ENCODE data around the gene ADAM15.

ADAM15 gene

DNA sequence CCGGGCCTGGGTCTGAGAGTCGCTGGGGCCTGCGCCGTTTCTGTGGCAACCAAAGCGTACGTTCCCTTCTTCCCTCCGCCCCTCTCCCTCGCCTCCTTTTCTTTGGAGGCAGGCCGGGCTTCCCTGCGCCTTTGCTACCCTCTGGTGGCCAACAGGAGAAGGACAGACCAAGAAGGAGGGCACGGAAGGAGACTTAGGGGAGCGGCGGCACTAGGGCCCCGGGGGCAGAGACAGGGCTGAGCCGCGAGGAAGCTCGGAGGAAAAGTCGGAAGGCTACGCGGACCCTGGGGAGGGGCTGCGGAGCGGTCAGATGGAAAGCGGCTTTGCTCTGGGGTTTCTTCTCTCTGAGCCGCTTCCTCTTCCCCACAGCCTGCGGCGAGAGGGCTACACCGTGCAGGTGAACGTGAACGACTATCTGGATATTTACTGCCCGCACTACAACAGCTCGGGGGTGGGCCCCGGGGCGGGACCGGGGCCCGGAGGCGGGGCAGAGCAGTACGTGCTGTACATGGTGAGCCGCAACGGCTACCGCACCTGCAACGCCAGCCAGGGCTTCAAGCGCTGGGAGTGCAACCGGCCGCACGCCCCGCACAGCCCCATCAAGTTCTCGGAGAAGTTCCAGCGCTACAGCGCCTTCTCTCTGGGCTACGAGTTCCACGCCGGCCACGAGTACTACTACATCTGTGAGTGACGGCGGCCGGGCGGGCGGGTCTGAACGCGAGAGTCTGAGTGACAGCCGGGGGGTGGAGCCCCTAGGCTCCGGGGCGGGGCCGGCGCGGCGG is 33.8 kb downstream of the ADAM15 start:
- DNase-seq (ENCODE audit: low read depth), result peak; percentile 89

DNA sequence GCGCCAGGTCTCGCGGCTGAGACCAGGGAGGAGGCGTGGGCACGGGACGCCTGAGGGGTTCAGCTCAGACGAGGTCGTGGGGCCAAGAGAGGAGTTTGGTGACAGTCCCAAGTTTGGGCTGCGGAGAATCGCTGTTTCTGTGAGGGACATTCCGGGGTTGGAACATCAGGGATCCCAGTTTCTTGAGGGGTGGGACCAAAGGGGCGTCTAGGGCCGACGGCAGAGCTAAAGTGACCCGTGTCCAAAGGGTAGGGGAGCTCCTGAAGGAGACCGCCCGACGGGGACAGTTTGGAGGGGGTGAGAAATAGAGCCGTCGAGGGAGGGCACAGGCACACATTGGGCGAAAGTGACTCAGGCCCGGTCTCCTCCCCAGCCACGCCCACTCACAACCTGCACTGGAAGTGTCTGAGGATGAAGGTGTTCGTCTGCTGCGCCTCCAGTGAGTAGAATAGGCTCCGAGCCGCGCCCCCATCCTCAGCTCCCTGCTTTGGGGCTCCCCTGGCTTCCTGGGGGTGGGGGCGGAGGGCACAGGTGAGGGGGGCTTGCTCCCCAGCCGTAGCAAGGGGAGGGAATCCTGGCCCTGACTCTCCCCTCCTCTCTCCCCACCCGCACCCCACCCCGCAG is 34.5 kb downstream of the ADAM15 start:
- no peak for DNase-seq (ENCODE audit: low read depth)

DNA sequence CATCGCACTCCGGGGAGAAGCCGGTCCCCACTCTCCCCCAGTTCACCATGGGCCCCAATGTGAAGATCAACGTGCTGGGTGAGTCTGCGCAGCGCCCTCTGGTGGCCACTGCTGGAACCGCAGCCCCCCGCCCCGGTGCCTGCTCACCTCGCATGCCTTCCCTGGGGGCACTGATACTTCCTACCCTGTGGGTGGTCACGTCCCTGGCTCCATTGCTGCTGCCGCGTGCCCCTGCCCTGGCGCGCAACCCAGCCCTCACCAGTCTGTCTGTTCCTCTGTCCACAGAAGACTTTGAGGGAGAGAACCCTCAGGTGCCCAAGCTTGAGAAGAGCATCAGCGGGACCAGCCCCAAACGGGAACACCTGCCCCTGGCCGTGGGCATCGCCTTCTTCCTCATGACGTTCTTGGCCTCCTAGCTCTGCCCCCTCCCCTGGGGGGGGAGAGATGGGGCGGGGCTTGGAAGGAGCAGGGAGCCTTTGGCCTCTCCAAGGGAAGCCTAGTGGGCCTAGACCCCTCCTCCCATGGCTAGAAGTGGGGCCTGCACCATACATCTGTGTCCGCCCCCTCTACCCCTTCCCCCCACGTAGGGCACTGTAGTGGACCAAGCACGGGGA is 35.1 kb downstream of the ADAM15 start:
- no peak for DNase-seq (ENCODE audit: low read depth)

DNA sequence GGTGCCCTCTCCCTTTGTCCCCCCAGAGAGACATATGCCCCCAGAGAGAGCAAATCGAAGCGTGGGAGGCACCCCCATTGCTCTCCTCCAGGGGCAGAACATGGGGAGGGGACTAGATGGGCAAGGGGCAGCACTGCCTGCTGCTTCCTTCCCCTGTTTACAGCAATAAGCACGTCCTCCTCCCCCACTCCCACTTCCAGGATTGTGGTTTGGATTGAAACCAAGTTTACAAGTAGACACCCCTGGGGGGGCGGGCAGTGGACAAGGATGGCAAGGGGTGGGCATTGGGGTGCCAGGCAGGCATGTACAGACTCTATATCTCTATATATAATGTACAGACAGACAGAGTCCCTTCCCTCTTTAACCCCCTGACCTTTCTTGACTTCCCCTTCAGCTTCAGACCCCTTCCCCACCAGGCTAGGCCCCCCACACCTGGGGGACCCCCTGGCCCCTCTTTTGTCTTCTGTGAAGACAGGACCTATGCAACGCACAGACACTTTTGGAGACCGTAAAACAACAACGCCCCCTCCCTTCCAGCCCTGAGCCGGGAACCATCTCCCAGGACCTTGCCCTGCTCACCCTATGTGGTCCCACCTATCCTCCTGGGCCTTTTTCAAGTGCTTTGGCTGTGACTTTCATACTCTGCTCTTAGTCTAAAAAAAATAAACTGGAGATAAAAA is 35.9 kb downstream of the ADAM15 start:
- no peak for DNase-seq (ENCODE audit: low read depth)

DNA sequence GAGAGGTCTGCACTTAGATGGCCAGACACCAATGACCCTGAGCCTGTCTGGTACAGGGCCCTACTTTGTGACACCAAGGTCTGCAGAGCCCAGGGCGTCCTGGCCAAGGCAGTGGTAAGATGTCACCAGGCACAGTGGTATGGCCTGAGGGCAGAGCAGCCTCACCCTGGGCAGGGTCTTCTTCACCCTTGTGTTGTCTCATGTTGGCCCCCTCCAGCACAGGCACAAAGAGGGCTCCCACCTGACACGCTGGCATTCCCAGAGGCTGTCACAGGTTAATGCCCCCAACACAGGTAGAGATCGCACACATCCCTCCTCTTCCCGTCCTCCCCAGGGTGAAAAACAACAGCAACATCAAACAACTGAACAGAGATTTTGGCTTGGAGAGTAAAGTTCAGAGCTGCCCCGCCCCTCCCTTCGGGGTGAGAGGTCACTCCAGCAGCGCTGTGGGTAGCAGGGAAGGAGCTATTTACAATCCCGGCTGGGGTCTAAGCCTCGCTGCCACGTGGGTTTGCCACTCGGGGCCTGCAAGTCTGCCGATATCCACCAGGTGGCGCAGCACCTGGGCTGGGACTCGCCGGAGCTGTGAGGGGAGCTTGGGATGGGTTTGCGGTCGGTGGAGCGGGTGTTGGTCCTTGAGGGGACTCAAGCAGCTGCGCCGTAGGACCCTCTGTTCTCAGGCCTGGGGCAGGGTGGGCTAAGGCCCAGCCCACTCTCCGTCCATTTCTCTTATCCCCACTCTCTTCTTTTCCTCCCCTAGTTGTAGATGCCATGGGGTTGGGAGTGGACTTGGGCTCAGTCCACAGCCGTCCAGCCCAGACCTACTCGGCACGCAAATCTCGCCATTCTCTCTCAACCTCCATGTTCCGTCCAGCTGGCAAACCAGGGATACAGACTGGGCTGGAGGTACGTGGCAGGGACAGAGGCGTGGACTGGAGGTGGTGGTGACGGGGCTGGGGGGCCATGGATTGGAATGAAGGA is 40.2 kb downstream of the ADAM15 start:
- DNase-seq (ENCODE audit: low read depth), result peak; percentile 45

- no peak for DNase-seq (ENCODE audit: low read depth)
Measured at GRCh38 chr1:155092131-155092530, 41.0 kb downstream of the ADAM15 start.

GRCh38 chr1:155092641-155093040 is 41.5 kb downstream of the ADAM15 start:
- no peak for DNase-seq (ENCODE audit: low read depth)

GRCh38 chr1:155093911-155094621 is 43.0 kb downstream of the ADAM15 start:
- DNase-seq (ENCODE audit: low read depth), result peak; percentile 27

DNA sequence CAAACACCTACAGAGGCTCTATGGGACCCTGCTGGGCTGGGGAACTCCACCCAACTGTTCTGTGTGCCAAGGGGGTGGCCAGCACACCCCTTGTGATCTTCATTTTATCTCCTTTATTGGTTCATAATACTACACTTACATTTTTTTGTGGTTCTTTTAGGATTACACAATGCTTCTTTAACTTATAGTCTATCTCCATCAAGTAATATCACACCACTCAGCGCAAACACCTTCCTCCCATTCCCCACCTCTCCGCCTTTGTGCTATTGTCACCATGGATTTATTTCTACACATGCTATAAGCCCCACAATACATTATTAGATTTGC is 43.5 kb downstream of the ADAM15 start:
- no peak for DNase-seq (ENCODE audit: low read depth)

- no peak for DNase-seq (ENCODE audit: low read depth)
Measured at GRCh38 chr1:155099331-155099730, 48.2 kb downstream of the ADAM15 start.

- DNase-seq (ENCODE audit: low read depth), result no peak
Measured at GRCh38 chr1:155103325-155103724, 52.2 kb downstream of the ADAM15 start.

DNA sequence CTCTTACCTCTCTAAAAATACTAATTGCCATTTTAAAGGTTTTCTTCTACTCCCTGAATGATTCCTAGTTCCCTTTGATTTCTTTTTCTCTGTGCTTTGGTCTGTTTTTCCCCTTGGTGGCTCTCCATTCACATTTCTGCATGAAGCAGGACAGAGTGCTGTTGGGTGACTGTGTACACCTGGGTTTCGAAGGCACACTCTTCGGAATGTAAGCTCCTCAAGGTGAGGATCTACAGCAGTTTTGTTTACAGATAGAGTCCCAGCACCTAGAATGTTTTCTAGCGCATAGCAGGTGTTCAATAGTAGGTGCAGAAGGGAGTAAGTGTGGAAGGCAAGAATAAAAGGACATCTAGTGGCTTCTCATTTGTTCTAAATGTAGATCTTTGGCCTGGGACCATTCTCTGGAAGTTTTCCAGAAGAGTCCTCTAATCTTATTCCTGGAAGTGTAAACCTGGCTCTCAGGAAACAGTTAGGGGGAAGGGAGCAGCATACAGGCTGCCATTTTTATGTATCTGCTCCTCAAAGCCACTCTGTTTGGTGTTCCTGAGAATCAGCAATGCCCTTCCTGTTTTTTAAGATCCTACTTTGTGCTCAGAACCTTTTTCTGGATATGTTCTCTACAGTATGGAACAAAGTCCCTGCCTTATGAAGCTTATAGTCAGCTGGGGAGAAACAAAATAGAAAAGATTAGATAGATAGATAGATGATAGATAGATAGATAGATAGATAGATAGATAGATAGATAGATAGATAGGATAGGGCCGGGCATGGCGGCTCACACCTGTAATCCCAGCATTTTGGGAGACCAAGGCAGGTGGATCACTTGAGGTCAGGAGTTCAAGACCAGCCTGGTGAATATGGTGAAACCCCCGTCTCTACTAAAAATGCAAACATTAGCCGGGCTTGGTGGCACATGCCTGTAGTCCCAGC is 53.8 kb downstream of the ADAM15 start:
- DNase-seq (ENCODE audit: low read depth), result no peak

DNA sequence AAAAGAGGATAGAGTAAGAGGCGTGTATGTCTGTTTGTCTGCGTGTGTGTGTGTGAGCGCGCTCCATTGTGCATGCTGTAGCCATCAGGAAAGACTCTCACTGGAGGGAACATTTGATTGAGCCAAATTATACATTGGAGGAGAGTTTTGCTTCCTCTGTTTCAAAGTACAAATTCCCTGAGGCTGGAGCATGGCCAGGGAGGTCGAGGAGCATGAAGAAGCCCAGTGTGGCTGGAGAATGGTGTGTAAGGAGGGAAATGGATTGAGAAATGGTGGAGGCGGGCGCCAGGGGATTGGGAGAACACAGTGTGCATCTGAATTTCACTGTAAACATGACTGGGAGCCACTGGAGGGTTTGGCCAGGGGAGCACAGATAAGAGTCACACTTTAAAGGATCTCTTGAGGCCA is 54.5 kb downstream of the ADAM15 start:
- no peak for DNase-seq (ENCODE audit: low read depth)

- DNase-seq (ENCODE audit: low read depth), result no peak
Measured at GRCh38 chr1:155106862-155107261, 55.7 kb downstream of the ADAM15 start.

GRCh38 chr1:155107309-155108264 is 56.5 kb downstream of the ADAM15 start:
- no peak for DNase-seq (ENCODE audit: low read depth)

DNA sequence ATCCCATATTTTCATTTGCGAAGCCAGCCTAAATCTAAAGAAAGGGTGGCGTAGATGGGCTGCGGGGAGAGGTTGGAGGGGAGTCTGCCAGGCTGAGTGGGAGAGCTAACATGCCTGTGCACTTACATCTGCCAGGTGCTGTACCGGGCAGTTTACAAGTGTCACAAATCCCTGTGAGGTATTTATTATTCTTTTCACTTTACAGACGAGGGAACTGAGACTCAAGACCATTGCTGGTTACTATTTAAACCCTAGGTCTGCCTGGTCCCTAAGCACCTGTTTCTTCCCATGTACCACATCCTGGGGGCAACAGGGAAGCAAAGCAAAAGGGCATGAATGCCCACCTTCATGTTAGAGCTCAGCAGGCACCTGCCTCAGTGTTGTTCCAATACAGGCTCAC is 57.2 kb downstream of the ADAM15 start:
- DNase-seq (ENCODE audit: low read depth), result no peak

GRCh38 chr1:155110381-155110780 is 59.3 kb downstream of the ADAM15 start:
- no peak for DNase-seq (ENCODE audit: low read depth)

DNA sequence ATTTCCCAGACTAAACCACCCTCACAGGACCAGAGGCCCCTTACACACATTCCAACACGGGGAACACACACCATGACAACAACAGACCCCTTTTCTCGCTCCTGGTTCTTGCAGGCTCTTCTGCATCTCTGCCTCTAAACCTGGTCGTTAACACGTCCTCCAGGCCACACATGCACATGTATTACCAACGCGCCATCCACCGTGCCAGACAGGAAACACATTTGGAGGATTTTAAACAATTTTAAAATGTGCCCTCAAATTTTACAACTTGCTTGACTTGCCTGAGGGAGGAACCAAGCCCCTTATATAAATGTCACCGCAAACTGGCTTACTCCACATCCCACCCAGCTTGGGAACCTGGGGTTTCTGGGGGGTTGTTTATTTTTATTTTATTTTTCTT is 59.7 kb downstream of the ADAM15 start:
- DNase-seq (ENCODE audit: low read depth), result no peak
